Inferior parietal cortex (tissue), 1 donor: ENCODE data around the gene CFAP54.

Experiments
- DNase-seq: peaks from one replicate; pipeline ENCODE4 v3.0.0-alpha.2; 2016; ENCODE audit errors: extremely low spot score

The CFAP54 gene

GRCh38 chr12:96743606-96744005 is 254.2 kb downstream of the CFAP54 start:
- DNase-seq = no peak

DNA sequence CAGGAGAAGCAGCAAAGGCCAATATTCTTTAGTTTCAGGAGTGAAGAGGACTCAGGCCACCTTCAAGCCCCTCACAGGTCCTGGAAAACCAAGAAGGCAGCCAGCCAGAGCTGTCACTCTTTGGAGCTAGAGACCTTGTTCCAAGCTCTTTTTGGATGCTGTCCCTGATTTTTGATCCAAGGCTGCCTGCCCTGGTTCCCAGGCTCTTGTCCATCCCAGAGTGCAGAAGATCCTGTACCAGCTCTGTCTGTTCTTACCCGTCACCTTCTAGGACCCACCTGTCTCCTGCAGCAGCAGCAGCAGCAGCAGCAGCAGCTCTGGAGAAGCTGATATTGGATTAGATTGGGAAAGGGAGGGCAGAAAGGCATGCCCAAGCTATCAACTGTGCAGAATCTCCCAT is 260.6 kb downstream of the CFAP54 start:
- DNase-seq = no peak

DNA sequence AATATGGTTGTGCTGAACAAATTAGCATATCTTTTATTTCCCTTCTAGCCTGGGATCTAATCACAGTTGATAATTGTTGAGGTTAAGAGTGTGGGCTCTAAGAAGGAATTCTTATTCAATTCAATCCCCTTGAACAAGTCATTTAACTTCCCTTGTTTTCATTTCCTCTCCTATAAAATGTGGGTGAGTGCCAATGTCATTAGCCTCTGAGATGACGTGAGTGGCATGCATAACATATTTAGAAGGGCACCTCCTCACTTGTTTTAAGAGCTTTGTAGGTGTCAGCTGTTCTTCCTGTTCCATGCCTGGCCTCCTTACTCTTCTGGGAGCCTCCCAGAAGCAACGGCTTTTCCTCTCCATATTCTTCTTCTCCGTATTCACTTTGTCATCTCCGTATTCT is 262.2 kb downstream of the CFAP54 start:
- no peak for DNase-seq

DNA sequence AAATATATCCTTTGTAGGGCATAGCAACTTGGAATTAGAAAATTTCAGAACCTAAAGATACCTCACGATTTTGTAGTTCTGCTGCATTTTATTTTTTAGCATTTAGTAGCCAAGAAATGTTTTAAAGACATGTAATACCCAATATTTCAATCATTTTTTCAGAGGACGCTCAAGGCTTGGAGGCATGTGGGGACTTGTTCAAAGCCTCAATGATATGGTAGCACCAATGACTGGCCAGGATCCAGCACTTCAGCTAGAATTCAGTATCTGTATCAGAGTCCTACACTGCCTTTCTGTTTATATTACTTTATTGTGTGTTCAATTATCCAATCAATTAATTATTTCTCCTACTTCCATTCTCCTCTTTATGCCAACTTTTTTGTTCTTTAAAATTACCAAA is 262.8 kb downstream of the CFAP54 start:
- DNase-seq = no peak

DNA sequence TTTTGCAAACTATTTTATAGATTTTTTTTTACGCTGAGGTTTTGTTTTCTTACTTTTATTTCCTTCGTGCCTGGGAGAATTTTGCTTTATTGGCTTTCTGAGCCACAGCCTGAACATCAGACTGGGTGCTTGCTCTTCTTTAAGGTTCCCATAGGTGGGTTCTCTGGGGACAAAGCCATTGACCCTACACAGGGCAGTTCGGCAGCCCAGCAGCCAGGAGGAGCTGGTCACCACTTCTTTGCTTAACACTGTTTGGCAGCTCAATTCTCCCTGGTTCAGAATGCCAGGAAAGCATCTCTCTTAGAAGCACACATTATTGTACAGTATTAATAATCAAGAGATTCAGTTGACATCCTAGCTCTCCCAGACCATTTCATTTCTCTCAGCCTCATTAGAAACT is 276.9 kb downstream of the CFAP54 start:
- no peak for DNase-seq

- no peak for DNase-seq
These were observed 280.0 kb downstream of the CFAP54 start for GRCh38 chr12:96769400-96769799.

DNA sequence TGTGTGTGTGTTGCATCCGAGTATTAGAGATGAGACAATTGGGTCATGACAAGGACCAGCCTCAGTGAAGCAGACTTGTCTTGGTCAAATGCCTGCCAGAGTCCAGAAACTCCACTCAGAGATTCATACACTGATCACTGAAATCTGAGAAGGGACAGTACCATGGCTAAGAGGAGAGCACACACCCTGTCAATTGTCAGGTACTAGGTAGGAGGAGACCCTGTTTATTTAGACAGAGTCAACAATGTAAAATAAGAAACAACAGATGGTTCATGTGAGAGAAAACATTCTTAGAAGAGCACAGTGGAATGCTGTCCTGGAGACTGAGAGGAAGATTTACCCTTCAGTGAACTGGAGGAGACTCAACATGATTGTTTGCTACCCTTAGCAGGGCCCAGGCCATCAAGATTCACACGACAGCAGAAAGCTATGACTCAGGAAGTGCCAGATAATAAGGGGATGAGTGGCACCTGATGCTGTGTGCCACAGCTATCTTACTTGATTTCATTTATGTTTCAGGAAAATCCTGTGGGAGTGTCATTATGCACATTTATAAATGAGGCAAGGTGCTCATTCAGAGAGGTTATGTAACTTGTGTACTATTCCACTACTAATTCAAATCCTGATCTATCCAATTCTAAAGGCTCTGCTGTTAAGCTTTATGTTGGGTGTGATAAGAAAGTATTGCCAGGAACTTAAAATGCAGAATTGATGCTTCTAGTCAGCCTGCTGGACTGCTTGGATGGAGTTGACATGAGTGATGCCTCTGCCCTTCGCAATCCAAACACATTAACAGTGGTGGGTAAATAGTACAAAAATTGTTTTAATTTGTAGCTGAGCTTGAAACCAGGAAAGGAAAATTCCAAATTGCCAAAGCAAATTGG is 281.1 kb downstream of the CFAP54 start:
- no peak for DNase-seq

DNA sequence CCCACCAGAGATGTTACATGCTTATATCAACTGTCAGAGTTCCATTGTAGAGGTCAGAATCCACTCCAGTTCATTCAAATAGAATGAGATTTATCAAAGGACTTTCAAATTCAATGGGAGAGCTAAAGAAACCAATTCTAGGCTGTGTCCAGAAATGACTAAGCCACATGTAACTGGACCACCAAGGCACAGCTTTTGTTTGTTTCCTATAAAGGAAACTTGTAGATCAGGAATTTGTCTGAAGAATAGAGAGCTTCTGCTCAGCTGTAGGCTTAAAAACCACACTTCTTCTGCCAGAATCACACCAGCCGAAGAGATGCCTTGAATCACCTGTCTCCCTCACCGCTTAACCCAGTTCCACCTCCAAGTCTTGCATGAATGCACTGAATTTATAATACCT is 283.7 kb downstream of the CFAP54 start:
- DNase-seq = no peak

GRCh38 chr12:96774496-96775256 is 285.3 kb downstream of the CFAP54 start:
- DNase-seq = no peak

DNA sequence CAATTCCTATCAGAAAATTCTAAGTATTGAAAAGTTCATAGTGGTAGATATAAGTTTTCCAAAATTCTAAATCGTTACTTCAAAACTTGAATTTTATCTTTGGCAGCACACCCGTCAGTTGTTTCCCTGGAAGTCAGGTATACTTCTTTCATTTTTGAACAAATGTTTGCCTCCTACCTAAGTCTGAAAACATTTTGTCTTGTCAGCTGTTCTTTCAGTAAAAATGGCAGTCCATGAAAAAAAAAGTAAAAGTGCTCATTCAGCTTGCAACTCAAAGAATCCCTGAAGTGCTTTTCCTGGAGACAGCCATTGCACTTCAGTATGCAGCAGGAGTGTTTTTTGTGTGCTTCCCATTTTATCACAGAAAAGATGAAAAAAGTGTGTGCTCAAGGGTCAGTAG is 287.5 kb downstream of the CFAP54 start:
- DNase-seq = no peak

- no peak for DNase-seq
These were observed 291.0 kb downstream of the CFAP54 start for GRCh38 chr12:96780330-96780729.

DNA sequence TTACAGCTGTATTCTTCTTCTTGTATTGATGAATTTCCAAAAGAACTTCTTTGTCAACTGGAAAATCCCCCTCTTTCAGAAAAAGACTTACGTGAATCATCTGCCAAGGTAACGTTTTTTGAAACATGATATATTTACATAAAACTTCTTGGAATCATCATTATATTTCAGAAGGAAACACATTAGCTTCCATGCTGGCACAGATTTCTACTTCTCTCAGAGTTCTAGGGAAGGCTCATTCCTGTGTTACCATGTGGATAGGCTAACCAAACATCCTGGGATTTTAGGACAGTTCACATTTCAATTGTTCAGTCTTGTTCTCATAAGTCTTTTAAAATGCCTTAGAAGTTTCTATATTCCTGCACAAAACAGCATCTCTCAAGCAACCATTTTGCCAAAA is 297.4 kb downstream of the CFAP54 start:
- no peak for DNase-seq

DNA sequence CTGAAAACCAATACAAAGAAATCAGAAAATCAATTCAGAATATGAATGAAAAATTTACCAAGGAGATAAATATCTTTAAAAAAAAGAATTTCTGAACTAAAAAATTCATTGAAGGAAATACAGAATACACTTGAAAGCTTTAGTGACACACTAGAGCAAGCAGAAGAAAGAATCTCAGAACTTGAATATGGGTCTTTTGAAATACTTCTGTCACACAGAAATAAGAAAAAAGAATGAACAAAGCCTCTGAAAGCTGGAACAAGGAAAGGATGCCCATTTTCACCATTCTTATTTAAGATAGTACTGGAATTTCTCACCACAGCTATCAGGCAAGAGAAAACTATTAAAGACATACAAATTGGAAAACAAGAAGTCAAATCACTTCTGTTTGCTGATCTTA is 314.6 kb downstream of the CFAP54 start:
- no peak for DNase-seq

DNA sequence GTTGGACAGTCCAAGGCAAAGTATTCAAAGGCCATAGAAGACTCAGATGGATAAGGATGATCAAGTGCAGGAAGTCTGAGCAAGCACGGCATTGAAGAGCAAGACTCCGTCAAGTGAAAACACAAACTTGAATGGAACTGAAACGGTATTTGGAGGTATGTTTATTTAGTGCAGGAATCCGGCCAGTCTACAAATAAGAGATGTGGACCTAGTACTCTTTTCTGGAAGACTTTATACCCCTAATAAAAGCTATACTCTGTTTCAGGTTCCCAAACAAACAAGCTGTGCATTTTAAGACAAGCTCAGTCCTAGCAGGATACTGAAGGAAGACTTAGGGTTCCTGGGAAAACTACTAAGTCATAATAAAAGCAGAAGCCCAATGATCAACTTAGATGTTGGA is 316.9 kb downstream of the CFAP54 start:
- DNase-seq = no peak

- DNase-seq = no peak
These were observed 318.4 kb downstream of the CFAP54 start for GRCh38 chr12:96807741-96808140.

- DNase-seq = no peak
These were observed 319.2 kb downstream of the CFAP54 start for GRCh38 chr12:96808587-96808986.

- DNase-seq = no peak
These were observed 320.1 kb downstream of the CFAP54 start for GRCh38 chr12:96809522-96809921.

DNA sequence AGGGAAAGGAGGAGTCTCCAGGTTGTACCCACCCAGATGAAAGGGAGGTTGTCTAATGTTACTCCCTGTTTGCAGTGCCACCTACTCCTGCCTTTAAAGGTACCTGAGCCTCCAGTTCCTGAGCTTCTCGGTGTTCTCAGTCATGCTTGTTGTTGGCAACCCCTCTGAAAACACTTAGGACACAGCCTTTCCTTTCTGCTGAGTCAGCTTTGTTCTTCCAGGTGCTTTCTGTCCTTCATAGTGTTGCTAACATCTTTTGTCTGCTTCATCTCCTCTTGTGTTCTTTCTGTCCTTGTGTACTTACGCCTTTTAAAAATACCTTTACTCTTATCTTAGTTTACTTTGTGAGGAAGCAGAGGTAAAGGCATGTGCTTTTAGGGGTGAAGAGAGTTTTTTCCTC is 320.7 kb downstream of the CFAP54 start:
- DNase-seq = no peak

- DNase-seq = no peak
These were observed 321.1 kb downstream of the CFAP54 start for GRCh38 chr12:96810477-96810876.

GRCh38 chr12:96811083-96811482 is 321.7 kb downstream of the CFAP54 start:
- no peak for DNase-seq

- no peak for DNase-seq
These were observed 322.8 kb downstream of the CFAP54 start for GRCh38 chr12:96812153-96812552.

DNA sequence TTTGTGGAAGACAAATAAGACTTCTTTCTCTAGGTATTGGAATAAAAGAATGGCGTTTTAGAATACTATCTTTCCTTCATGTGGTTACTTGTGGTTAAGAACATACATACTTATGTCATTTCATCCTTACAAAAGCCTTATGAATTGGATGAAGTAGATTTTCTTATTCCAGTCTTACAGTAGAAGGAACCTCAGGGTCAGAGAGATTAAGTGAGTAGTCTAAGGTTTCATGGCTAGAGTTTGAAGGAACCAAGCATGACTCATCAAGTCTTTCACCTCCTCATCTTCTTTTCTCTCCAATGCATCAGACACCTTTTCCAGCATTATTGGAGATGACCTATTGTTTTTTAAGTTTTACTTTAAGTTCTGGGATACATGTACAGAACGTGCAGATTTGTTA is 324.8 kb downstream of the CFAP54 start:
- no peak for DNase-seq

GRCh38 chr12:96821592-96821991 is 332.2 kb downstream of the CFAP54 start:
- no peak for DNase-seq
